Measurements from ENCODE around the gene SLC27A4.

The SLC27A4 gene

DNA sequence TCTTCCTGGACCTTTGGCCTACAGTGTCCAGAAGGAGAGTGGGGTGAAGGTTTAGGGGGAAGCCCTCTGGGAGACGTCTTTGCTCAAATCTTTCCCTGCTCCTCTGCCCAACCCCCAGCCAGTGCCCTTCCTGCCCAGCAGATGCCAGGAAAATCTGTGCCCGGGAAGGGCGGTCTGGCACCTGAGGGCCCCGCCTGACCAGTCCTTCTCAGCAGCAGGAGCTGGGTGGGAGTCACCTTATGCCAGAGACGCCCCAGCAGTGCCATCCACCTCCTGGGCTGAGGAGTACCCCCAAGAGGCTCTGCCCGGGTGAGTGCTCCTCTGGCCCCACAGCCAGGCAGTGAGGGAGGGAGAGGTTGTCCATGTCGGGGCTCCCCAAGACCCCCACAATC, 65.4 kb downstream of the SLC27A4 start:
- no peak overlapping the region for H3K4me3 ChIP-seq (replicated peaks in 1 of 2; ENCODE audit: low read depth in 2 of 2, low read length in 2 of 2)
- TF ChIP-seq, protein P1, sequence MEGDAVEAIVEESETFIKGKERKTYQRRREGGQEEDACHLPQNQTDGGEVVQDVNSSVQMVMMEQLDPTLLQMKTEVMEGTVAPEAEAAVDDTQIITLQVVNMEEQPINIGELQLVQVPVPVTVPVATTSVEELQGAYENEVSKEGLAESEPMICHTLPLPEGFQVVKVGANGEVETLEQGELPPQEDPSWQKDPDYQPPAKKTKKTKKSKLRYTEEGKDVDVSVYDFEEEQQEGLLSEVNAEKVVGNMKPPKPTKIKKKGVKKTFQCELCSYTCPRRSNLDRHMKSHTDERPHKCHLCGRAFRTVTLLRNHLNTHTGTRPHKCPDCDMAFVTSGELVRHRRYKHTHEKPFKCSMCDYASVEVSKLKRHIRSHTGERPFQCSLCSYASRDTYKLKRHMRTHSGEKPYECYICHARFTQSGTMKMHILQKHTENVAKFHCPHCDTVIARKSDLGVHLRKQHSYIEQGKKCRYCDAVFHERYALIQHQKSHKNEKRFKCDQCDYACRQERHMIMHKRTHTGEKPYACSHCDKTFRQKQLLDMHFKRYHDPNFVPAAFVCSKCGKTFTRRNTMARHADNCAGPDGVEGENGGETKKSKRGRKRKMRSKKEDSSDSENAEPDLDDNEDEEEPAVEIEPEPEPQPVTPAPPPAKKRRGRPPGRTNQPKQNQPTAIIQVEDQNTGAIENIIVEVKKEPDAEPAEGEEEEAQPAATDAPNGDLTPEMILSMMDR (IDR thresholded peaks at IDR 0.05; ENCODE audit: low read depth, low read length): no peak
- DNase-seq (ENCODE audit: low read depth in 2 of 2): no peak

DNA sequence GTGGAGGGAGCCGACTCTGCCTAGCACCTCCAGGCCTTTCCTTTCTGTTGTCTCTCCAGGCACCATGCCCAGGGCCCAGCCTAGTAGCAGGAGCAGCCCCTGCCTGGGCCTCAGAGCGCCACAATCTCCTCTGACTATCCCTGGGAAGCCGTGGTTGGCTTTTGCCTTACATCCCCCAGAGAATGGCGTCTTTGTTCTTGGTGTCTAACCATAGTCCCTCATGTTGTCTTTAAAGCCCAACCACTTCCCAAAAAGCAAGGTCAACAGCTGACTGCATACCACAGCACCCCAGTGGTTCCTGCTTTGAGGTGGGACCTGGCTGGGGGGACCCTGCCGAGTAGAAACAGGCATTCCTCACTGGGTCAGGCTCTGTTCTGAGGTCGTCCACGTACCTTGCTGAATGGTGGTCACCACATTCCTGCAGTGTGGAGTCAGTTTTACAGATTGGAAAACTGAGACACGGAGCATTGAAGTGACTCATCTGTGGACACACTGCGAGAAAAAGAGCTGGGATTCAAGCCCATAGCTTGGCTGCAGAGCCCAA, 66.6 kb downstream of the SLC27A4 start:
- DNase-seq (ENCODE audit: low read depth in 2 of 2): peak; percentile 41 to 50
- TF ChIP-seq, protein P1 (IDR thresholded peaks at IDR 0.05; ENCODE audit: low read depth, low read length): no peak
- H3K4me3 ChIP-seq (replicated peaks in 1 of 2; ENCODE audit: low read depth in 2 of 2, low read length in 2 of 2): no peak overlapping the region

DNA sequence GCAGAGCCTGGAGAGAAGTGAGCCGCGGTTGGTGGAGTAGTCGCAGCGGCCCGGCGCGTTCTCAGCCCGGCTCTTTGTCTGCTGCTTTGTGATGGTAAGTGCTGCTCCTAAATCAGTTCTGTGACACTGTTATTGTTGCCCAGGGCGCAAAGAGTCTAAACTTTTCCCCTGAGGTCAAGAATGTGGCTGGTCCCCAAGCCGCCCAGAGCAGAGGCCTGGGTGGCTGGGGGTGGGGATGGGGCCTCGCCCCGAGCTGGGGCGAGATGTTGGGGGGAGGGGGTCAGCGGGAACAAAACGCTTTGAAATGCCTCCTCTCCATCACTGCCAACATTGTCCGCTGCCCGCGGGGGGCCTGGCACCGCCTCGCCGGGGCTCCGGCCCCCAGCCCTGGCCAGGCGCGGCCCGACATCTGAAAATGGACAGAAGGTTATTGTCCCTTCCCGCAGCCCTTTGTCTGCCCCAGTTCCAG, 68.7 kb downstream of the SLC27A4 start:
- DNase-seq (ENCODE audit: low read depth in 2 of 2): no peak
- no peak overlapping the region for H3K4me3 ChIP-seq (replicated peaks in 1 of 2; ENCODE audit: low read depth in 2 of 2, low read length in 2 of 2)
- TF ChIP-seq, protein P1 (IDR thresholded peaks at IDR 0.05; ENCODE audit: low read depth, low read length): no peak

DNA sequence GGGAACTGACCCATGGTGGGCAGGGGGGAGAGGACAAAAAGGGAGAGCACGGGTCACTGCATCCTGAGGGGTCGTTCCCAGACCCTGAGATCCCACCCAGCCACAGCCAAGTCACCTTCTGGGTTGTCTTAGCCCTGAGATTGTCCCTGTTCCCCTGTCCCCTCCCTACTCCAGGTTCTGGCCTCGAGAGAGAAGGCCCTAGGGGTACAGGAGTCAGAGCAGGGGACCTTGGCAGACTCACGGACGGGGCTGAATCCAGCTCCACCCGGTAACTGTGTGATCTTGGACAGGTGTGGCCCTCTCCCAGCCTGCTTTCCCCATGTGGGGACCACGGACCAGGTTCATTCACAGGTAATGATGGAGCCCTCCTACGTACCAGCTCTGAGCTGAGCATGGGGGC, 69.1 kb downstream of the SLC27A4 start:
- TF ChIP-seq, protein P1 (IDR thresholded peaks at IDR 0.05; ENCODE audit: low read depth, low read length): no peak
- DNase-seq (ENCODE audit: low read depth in 2 of 2): no peak
- H3K4me3 ChIP-seq (replicated peaks in 1 of 2; ENCODE audit: low read depth in 2 of 2, low read length in 2 of 2): no peak overlapping the region

DNA sequence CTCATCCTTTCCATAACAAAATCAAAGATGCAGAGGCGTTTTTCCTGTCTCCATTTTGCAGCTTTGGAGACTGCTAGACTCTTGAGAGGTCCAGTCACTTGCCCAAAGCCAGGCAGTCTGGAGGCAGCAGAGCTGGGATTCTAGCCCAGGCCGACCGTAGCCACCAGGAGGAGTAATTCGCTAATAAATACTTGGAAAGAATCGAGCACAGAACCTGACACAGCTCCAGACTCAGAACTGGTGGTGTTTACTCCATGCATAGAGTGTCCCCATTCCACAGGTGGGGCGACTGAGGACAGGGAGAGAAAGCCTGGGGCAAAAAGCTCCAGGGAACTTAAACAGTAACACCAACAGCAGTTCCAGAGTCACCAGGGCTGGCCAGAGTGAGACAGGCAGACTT, 69.7 kb downstream of the SLC27A4 start:
- no peak overlapping the region for H3K4me3 ChIP-seq (replicated peaks in 1 of 2; ENCODE audit: low read depth in 2 of 2, low read length in 2 of 2)
- peak; percentile 45 to 55 for DNase-seq (ENCODE audit: low read depth in 2 of 2)
- TF ChIP-seq, protein P1 (IDR thresholded peaks at IDR 0.05; ENCODE audit: low read depth, low read length): peak; percentile 45

All from cardiac fibroblast (primary cell).